Measurements from ENCODE around the gene KLHL12.
"Not testable (repeated sequence)": the region's sequence is repeated elsewhere in the genome, so short reads cannot be mapped to it uniquely, and the experiment has no call there.

KLHL12 gene

GRCh38 chr1:202938287-202938925, 11.4 kb upstream of the KLHL12 start:
- TF ChIP-seq CTCF (conservative IDR thresholded peaks at IDR 0.05; ENCODE audit: low read depth, low read length), result no peak
- DNase-seq (ENCODE audit: low read depth), result no peak

GRCh38 chr1:202936409-202936808, 9.4 kb upstream of the KLHL12 start:
- DNase-seq (ENCODE audit: low read depth); H3K4me3 ChIP-seq (ENCODE audit: low read length): not testable (repeated sequence)

More at GRCh38 chr1:202938287-202938925, 11.4 kb upstream of the KLHL12 start:
- H3K4me3 ChIP-seq (ENCODE audit: low read length), result no peak overlapping the region

- H3K4me3 ChIP-seq (ENCODE audit: low read length), result no peak overlapping the region
- no peak for DNase-seq (ENCODE audit: low read depth)
- no peak for TF ChIP-seq CTCF (conservative IDR thresholded peaks at IDR 0.05; ENCODE audit: low read depth, low read length)
Observed at GRCh38 chr1:202935844-202936243, 8.8 kb upstream of the KLHL12 start.

- no peak for TF ChIP-seq CTCF (conservative IDR thresholded peaks at IDR 0.05; ENCODE audit: low read depth, low read length)
- DNase-seq (ENCODE audit: low read depth), result no peak
- H3K4me3 ChIP-seq (ENCODE audit: low read length), result no peak overlapping the region
Observed at GRCh38 chr1:202934755-202935154, 7.7 kb upstream of the KLHL12 start.

- H3K4me3 ChIP-seq (ENCODE audit: low read length), result no peak overlapping the region
- DNase-seq (ENCODE audit: low read depth), result no peak
- no peak for TF ChIP-seq CTCF (conservative IDR thresholded peaks at IDR 0.05; ENCODE audit: low read depth, low read length)
Observed at GRCh38 chr1:202932476-202932875, 5.4 kb upstream of the KLHL12 start.

- no peak for DNase-seq (ENCODE audit: low read depth)
- H3K4me3 ChIP-seq (ENCODE audit: low read length), result no peak overlapping the region
- TF ChIP-seq CTCF (conservative IDR thresholded peaks at IDR 0.05; ENCODE audit: low read depth, low read length), result no peak
Observed at GRCh38 chr1:202923533-202923932, 3.5 kb downstream of the KLHL12 start.

GRCh38 chr1:202919615-202920014, 7.4 kb downstream of the KLHL12 start:
- TF ChIP-seq CTCF (conservative IDR thresholded peaks at IDR 0.05; ENCODE audit: low read depth, low read length), result no peak
- no peak for DNase-seq (ENCODE audit: low read depth)
- no peak overlapping the region for H3K4me3 ChIP-seq (ENCODE audit: low read length)

Measured in retinal pigment epithelial cell (primary cell).